SK-N-SH (cell line): ENCODE results near the gene KRT85.

ENCODE experiments used
- EZH2phosphoT487 ChIP-seq: fragments of 200-600 bp; sonication (generic); IDR thresholded peaks from 2 replicates; pipeline ENCODE4 v1.6.1; 2017; ENCODE audit warnings: low read depth, mixed run types, mild to moderate bottlenecking, antibody characterized with exemption, moderate library complexity, borderline replicate concordance
- FOSL2 ChIP-seq: IDR thresholded peaks from 2 replicates; pipeline ENCODE4 v1.4.0; 2012; ENCODE audit warnings: low read depth, mild to moderate bottlenecking, moderate library complexity, borderline replicate concordance
- FOXJ3 ChIP-seq: sonication (generic); formaldehyde crosslinking; IDR thresholded peaks from 2 replicates; pipeline ENCODE4 v1.5.1; 2020; ENCODE audit warnings: mild to moderate bottlenecking, missing genetic modification reagents
- FOXM1 ChIP-seq: IDR thresholded peaks from 2 replicates; pipeline ENCODE4 v1.4.0; 2012; ENCODE audit warnings: low read depth, mild to moderate bottlenecking
- GATA2 ChIP-seq: sonication (generic); formaldehyde crosslinking; IDR thresholded peaks from 2 replicates; pipeline ENCODE4 v1.5.0; 2020; ENCODE audit warnings: mild to moderate bottlenecking, missing genetic modification reagents
- JUND ChIP-seq: IDR thresholded peaks from 2 replicates; pipeline ENCODE4 v1.4.0; 2012
- MXI1 ChIP-seq: IDR thresholded peaks from 2 replicates; pipeline ENCODE4 v1.6.1; 2012; ENCODE audit warnings: mild to moderate bottlenecking, low read depth, low read length, improper control_type of control experiment
- POLR2AphosphoS5 ChIP-seq: IDR thresholded peaks from 2 replicates; pipeline ENCODE4 v1.6.1; 2012; ENCODE audit warnings: low read depth, low read length
- TAF1 ChIP-seq: IDR thresholded peaks from 2 replicates; pipeline ENCODE4 v1.6.1; 2012; ENCODE audit warnings: low read depth, mild to moderate bottlenecking, low read length, moderate library complexity, borderline replicate concordance
- TF ChIP-seq, protein P1 (sequence below): fragments of 200-600 bp; sonication (generic); IDR thresholded peaks from 2 replicates; pipeline ENCODE4 v1.6.1; 2017; ENCODE audit warnings: antibody characterized with exemption, mild to moderate bottlenecking, moderate library complexity

- TF ChIP-seq MXI1 (no peak), FOXJ3 (CRISPR knock-in tag) (no peak), JUND (no peak), FOXM1 (no peak), GATA2 (no peak), EZH2phosphoT487 (no peak), POLR2AphosphoS5 (no peak), FOSL2 (no peak), TAF1 (no peak)
- TF ChIP-seq, protein P1, sequence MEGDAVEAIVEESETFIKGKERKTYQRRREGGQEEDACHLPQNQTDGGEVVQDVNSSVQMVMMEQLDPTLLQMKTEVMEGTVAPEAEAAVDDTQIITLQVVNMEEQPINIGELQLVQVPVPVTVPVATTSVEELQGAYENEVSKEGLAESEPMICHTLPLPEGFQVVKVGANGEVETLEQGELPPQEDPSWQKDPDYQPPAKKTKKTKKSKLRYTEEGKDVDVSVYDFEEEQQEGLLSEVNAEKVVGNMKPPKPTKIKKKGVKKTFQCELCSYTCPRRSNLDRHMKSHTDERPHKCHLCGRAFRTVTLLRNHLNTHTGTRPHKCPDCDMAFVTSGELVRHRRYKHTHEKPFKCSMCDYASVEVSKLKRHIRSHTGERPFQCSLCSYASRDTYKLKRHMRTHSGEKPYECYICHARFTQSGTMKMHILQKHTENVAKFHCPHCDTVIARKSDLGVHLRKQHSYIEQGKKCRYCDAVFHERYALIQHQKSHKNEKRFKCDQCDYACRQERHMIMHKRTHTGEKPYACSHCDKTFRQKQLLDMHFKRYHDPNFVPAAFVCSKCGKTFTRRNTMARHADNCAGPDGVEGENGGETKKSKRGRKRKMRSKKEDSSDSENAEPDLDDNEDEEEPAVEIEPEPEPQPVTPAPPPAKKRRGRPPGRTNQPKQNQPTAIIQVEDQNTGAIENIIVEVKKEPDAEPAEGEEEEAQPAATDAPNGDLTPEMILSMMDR, result no peak
Measured at GRCh38 chr12:52338241-52338960, 28.9 kb downstream of the KRT85 start.
